Stimulated activated CD4-positive, alpha-beta T cell treated with anti-CD3 and anti-CD28 coated beads, Interleukin-4, amount 100 ng/mL, for 1 hour (primary cell): ENCODE data around the gene NMD3.

Source experiments
- DNase-seq: peaks from one replicate; pipeline ENCODE4 v3.0.0-alpha.2; 2020

The NMD3 gene

GRCh38 chr3:161284989-161285388 is 63.9 kb downstream of the NMD3 start:
- DNase-seq, result no peak

- DNase-seq, result no peak
These were observed 68.1 kb downstream of the NMD3 start for GRCh38 chr3:161289174-161289573.

GRCh38 chr3:161291191-161291901 is 70.2 kb downstream of the NMD3 start:
- no peak for DNase-seq

- DNase-seq, result no peak
These were observed 72.3 kb downstream of the NMD3 start for GRCh38 chr3:161293381-161293780.

- no peak for DNase-seq
These were observed 74.2 kb downstream of the NMD3 start for GRCh38 chr3:161295325-161295724.

- DNase-seq, result no peak
These were observed 75.7 kb downstream of the NMD3 start for GRCh38 chr3:161296814-161297213.
